ENCODE measurements around the gene POLR2J.
"Not testable (repeated sequence)": the region's sequence is repeated elsewhere in the genome, so short reads cannot be mapped to it uniquely, and the experiment has no call there.

POLR2J gene

DNA sequence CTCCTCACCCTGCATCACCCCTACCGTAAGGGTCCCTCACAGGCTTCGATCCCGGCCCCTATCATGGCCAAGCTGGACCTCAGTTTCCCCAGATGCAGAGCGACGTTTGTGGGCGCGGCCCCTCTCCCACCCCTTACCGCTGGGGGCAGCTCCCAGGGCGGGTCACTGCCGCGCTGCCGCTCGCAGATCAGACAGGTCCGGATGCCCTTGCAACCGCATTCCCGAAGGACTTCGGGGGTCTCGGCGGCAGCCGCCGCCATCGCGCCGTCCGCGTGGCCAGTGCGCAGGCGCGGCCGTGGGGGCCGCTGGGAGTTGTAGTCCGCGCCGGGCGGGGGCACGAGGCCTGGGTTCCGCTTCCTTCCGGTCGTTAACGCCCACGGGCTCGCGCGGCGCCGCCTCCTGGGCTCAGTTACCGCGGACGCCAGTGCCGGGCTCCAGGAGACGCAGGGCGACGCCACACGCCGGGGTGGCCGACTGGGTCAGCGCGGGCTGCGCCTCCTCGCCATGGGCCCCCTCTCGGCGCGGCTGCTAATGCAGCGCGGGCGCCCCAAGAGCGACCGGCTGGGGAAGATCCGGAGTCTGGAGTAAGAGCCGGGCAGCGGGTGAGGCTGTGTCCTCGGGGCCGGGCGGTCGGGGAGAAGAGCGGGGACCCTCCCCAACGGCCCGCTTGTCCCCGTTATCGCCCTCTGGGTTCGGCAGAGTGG is 14.0 kb downstream of the POLR2J start, which contains the start of the genes ALKBH4 and LRWD1:
TSS of gene ALKBH4 (minus strand) at position 287 of the 704 bp plus-strand sequence. CDS start at position 260, 27 bp downstream.
TSS of gene LRWD1 (plus strand) at position 408 of the 704 bp plus-strand sequence. CDS start at position 505, 97 bp downstream.
- DNase-seq, result peak; percentile 87

DNA sequence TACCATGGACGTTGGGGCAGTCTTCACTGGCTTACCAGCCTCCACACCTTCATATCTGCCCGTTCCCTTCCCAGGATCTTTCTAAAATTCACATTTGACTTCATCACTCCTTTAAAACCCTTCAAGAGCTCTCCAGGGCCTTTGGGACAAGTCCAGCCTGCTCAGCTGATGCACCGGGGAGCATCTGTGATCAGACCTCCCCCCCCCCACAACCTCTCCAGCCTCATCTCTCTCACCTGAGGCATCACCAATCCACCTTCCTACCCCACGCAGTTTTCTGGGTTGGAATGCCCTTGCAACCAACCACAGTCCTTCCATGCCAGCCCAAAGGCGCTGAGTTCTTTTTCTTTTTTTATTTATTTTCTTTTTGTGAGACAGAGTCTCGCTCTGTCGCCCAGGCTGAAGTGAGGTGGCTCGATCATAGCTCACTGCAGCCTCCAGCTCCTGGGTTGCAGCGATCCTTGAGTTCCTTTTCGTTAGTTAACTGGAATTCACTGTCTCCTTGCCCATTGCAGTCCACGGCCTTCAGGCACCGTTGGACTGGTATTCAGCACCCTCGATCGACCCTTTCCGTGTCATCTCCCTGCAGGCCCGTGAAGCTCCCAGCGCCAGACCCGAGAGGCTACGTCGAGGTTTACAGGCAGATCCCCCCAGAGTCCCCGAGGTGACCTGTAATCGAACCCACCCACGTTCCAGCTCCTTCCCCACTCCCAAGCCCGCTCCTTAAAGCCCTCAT is 14.7 kb downstream of the POLR2J start:
- no peak for DNase-seq

- DNase-seq, result no peak
Observed at GRCh38 chr7:102460467-102460866, 18.3 kb downstream of the POLR2J start.

GRCh38 chr7:102459221-102459844 is 19.4 kb downstream of the POLR2J start:
- DNase-seq, result no peak

- DNase-seq, result no peak
Observed at GRCh38 chr7:102457352-102457924, 21.3 kb downstream of the POLR2J start.

DNA sequence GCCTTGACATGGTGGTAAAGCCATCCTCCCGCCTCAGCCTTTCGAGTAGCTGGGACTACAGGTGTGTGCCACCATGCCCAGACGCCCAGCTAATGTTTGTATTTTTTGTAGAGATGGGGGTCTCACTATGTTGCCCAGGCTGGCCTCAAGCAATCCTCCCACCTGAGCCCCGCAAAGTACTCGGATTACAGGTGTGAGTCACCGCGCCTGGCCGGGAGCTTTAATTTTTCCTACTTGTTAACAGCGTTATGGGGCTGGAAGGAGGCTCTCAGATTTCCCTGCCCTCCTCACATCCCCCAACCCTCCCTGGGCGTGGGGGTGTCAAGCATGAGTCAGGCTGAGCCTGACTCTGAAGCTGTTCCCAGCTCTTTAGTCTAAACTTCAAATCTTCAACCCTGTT is 22.4 kb downstream of the POLR2J start:
- DNase-seq, result no peak

DNA sequence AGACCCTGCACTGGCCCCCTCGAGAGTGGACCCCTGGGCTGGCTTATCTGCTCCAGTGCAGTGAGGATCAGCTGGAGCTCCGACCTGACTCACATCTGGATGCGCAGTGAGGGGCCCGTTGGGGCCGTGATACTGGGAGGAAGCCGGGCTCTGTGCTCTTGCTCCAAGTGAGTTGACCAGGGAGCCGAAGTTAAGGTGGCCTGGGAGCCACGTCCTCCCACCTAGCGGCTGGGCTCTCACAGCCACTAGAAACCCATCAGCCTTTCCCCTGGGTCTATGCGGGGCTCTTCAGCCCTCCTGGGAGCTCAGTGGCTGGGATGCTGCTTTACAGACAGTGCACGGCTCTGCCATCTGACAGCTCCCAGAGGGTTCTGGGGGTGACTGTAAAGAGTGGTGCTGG is 23.1 kb downstream of the POLR2J start:
- no peak for DNase-seq

DNA sequence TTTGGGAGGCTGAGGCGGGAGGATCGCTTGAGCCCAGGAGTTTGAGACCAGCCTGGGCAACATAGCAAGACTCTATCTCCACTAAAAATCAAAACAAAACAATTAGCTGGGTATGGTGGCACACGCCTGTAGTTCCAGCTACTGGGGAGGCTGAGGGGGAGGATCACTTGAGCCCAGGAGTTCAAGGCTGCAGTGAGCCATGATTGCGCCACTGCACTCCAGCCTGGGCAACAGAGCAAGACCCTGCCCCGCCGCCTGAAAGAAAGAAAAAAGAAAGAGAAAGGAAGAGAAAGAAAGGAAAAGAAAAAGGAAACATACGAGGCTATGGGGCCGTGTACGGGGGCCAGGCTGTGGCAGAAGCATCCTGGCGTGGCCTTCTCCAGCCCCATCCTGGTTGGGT is 23.8 kb downstream of the POLR2J start:
- not testable (repeated sequence) for DNase-seq

- peak; percentile 40 for DNase-seq
Observed at GRCh38 chr7:102454468-102454867, 24.3 kb downstream of the POLR2J start.

DNA sequence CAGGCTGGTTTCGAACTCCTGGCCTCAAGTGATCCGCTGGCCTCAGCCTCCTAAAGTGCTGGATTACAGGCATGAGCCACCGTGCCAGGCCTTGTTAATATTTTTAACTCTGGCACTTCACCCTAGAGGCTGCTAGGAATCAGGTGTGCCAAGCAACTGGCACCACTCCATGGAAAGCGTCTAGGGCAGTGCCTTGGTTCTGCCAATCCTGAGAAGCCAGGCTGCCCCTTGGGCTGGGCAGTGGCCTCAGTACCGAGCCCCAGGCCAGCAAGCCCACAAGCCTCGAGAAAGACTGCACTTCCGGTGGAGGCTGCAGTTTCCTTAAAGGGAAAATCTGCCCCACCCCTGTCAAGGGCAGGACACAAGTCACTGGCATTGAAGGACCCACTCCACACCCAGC is 25.4 kb downstream of the POLR2J start:
- no peak for DNase-seq

- no peak for DNase-seq
Observed at GRCh38 chr7:102452451-102452850, 26.3 kb downstream of the POLR2J start.

DNA sequence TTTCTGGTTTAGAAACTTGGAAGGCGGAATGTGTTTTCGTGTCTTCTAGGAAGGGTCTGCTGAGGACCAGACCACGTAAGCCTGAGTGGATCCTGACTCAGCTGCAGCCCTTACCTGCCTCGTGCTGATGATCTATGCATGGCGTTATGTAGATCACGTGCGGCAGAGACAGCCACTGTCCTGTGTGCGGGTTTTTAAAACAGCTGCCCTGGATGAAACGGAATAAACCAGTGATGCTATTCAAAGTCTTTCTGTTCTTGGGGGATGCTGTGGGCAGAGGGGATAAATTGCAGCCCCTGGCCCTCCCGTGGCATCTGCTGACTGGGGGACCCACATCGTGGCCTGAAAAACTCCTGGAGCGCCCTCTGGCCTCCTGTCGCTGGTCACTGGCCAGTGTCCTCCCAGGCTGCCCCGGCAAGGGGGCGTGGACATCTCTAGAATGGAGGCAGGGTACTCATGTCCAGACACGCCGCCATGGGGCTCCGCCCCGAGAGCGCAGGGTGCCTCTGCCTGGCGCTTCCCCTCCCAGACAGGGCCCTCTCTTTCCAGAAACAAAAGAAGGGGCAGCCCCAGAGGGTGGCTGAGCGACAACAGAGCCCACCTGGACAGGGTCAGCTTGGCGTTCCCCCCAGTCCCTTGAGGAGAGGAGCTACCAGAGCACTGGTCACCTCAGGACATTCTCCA is 27.2 kb downstream of the POLR2J start:
- no peak for DNase-seq

DNA sequence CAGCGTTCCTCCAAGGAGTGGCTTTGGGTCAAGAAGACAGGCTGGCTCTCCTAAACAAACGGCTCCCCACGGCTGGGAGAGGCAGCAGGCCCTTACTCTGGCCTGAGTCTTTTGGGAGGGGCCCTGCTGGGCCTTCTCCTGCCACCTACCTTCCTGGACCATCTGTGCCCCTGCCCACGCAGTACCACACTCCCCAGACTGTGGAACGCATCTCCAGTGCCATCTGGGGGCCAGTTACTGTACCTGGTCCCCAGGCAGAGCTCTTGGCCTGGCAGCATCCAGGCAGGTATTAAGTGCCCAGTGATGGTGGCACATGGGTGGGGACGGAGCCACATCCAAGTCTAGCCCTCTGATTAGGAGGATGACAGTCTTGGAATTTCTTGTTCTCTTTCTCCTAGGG is 28.5 kb downstream of the POLR2J start:
- peak; percentile 18 for DNase-seq

DNA sequence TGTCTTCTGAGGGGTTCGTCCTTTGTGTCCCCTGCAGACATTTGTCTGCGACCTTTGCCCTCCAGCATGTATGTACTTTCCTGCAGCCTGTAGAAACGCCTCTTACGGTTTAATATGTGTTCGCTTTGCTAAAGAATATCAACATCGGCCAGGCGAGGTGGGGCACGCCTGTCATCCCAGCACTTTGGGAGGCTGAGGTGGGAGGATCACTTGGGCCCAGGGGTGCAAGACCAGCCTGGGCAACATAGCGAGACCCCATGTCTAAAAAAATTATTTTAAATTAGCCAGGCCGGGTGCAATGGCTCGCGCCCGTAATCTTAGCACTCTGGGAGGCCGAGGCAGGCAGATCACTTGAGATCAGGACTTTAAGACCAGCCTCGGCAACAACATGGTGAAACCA is 29.6 kb downstream of the POLR2J start:
- DNase-seq, result no peak

DNA sequence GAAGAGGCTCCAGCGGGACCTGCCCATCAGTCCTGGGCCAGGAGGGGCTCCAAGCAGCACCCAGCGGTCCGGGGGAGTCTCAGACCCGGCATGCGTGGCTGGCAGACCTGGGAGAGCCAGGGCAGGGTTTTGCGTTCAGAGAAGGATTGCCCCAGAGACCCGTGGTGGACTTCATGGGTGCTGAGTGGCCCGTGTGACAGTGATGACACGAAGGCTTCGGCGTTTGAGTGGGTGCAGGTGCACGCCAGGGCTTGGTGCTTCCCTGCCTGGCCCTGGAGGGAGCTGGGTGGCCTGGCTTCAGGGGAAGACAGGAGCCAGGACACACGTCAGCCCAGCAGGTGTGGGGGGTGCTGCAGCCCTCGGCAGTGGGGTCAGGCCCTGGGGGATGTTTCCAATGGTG is 31.4 kb downstream of the POLR2J start:
- DNase-seq, result no peak

- DNase-seq, result no peak
Observed at GRCh38 chr7:102446387-102447156, 32.1 kb downstream of the POLR2J start.

DNA sequence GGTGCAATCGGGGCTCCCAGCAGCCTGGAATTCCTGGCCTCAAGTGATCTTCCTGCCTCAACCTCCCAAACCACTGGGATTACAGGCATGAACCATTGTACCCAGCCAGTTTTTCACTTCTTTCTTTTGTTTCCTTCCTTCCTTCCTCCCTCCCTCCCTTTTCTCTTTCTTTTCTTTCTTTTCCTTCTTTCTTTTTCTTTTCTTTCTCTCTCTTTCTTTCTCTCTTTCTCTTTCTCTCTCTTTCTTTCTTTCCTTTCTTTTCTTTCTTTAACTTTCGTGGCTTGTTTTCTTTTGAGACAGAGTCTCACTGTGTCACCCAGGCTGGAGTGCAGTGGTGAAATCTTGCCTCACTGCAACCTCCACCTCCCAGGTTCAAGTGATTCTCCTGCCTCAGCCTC is 33.0 kb downstream of the POLR2J start:
- no peak for DNase-seq

- DNase-seq, result no peak
Observed at GRCh38 chr7:102444961-102445673, 33.6 kb downstream of the POLR2J start.

DNA sequence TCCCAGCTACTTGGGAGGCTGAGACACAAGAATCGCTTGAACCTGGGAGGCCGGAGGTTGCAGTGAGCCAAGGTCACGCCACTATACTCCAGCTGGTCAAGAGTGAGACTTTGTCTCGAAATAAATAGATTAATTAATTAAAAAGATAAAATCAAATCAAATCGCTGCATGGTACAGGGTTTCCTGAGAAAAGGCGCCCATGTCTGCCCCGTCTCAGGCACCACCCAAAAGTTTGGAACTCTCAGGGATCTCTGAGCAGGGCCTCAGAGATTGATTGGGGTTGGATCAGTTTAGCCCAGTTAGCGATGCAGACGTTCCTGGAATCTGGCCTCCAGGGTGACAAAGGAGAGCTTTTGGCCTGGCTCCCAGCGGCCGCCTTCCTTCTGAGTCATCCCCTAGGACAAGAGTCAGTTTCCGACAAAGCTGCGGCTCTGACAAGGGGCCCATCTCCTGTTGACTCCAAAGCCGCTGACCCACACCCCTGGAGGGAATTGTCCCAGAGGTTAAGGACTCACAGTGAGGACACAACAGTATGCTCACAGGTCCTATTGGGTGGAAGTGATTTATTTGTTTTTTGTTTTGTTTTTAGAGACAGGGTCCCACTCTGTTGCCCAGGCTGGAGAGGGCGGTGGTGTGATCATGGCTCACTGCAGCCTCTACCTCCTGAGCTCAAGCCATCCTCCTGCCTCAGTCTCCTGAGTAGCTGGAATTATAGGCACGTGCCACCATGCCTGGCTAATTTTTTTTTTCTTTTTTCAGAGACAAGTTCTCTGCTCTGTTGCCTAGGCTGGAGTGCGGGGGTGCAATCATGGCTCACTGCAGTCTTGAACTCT is 38.5 kb downstream of the POLR2J start:
- DNase-seq, result no peak

- DNase-seq, result no peak
Observed at GRCh38 chr7:102436118-102436517, 42.6 kb downstream of the POLR2J start.

Measured in NCI-H1694 treated with DMSO at 0.1 percent for 48 hours (cell line).